ENCODE data around the gene CD4. TPM values are rescaled to one million over a fixed set of nuclear protein-coding genes. Genes with fewer than 3 reads are reported as not detected.
"Not testable (repeated sequence)": the region's sequence is repeated elsewhere in the genome, so short reads cannot be mapped to it uniquely, and the experiment has no call there.

Gene CD4
- total and polyA plus RNA-seq, 10 of the 15 experiments (the other 5 are each of a cell fraction or from before 2014, with no cell fraction given): 0.24 to 1.6 (median 0.69) TPM

DNA sequence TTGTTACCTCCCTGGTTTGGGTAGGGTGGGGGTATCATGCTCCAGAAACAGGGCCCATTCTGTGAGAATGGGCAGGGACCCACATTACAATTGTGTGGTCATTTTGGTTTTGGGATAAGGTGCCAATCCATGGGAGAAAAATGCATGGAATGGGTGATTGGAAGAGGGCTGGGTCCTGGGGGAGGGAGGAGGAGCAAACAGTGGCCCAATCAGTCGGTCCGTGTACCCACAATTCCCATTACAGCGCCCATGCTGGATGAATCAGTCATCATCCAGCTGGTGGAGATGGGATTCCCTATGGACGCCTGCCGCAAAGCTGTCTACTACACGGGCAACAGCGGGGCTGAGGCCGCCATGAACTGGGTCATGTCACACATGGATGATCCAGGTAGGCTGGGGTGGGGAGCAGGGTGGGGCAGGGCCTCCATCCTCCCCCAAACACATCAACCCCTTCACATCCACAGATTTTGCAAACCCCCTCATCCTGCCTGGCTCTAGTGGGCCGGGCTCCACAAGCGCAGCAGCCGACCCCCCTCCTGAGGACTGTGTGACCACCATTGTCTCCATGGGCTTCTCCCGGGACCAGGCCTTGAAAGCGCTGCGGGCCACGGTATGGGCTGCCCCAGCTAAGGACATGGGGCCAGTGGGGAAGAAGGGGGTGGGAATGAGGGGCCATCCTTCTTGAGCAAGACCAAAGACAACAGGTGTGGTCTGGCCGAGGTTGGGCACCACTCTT is 74.4 kb downstream of the CD4 start (continued):
- TF ChIP-seq HSF1 (IDR thresholded peaks at IDR 0.05; ENCODE audit: low read depth, low read length) (no peak), HDAC2 (IDR thresholded peaks at IDR 0.05) (no peak), STAT1 (conservative IDR thresholded peaks at IDR 0.05) (no peak)

- intact Hi-C loops (cut with micrococcal nuclease; ENCODE audit: unreplicated experiment): not testable (repeated sequence)
- peaks cover 27 to 34% of the 10 kb centered on the region in 2 experiments for H3K36me3 ChIP-seq (ENCODE audit: control insufficient read depth in 2 of 2, insufficient read depth in 2 of 2, low read length in 1 of 2)
These were observed 76.0 kb downstream of the CD4 start for GRCh38 chr12:6865307-6865706.

More at GRCh38 chr12:6865307-6865706, 76.0 kb downstream of the CD4 start:
- in situ Hi-C loops (cut with MboI); H3K9ac ChIP-seq (ENCODE audit: control insufficient read depth, insufficient read depth, low read length); H2AFZ ChIP-seq (ENCODE audit: control insufficient read depth, low read depth, low read length); H3K27ac ChIP-seq (ENCODE audit: control insufficient read depth, insufficient read depth); H3K27me3 ChIP-seq (replicated peaks in 1 of 2; ENCODE audit: control insufficient read depth in 2 of 2, insufficient read depth in 2 of 2, low read length in 1 of 2); ATAC-seq; BruUV-seq (replicated peaks); H3K9me3 ChIP-seq (replicated peaks; ENCODE audit: control insufficient read depth, insufficient read depth, low read length); DNase-seq (ENCODE audit: low read depth, low spot score); FAIRE-seq; H3K4me2 ChIP-seq (ENCODE audit: control insufficient read depth, insufficient read depth); H3K4me3 ChIP-seq: not testable (repeated sequence)
- CTCF ChIA-PET: interaction anchor here (0.6 to 9.5 kb wide), 4 partner anchors 14 to 73 kb away, joined by 3 to 173 read pairs (median 4); partner anchors contain the start of genes CDCA3 and USP5
- peaks cover 32% of the 10 kb centered on the region for H3K79me2 ChIP-seq (ENCODE audit: control insufficient read depth, insufficient read depth, low read length)
- RAD21 ChIA-PET (ENCODE audit: unreplicated experiment): interaction anchor here (5.6 kb wide), 1 partner anchor 12 kb away, joined by 42 read pairs; the partner anchor contains the start of genes CDCA3 and USP5
- POLR2A ChIA-PET: interaction anchor here (0.5 to 5.7 kb wide), 3 partner anchors 13 to 423 kb away, joined by 3 to 84 read pairs (median 5); partner anchors contain the start of genes CDCA3 and USP5
- 97% methylated on average over 5 of the region's 5 CpGs for whole genome bisulfite sequencing (ENCODE audit: insufficient coverage, insufficient replicate concordance, low lambda C conversion rate, missing lambda C conversion rate)
- H3K4me1 ChIP-seq (ENCODE audit: control insufficient read depth, insufficient read depth, low read length): peaks cover 17% of the 10 kb centered on the region
- SMC1A ChIA-PET (ENCODE audit: uncharacterized antibody, unreplicated experiment): interaction anchor here (5.3 kb wide), 1 partner anchor 12 kb away, joined by 42 read pairs; the partner anchor contains the start of genes CDCA3 and USP5
- peaks cover 13% of the 10 kb centered on the region for H4K20me1 ChIP-seq (ENCODE audit: control insufficient read depth, insufficient read depth)

All from GM12878 (cell line).